H1 (cell line): ENCODE results near the gene ITPK1. TPM values are rescaled to one million over a fixed set of nuclear protein-coding genes. Genes with fewer than 3 reads are reported as not detected.

Source experiments
- ASH2L ChIP-seq: fragments of 200-600, 300-600 bp; sonication (generic); IDR thresholded peaks from one replicate; pipeline ENCODE4 v1.7.1; 2017; ENCODE audit warnings: low read length
- CBX5 ChIP-seq: fragments of 300-800, 300-1000 bp; sonication (generic); IDR thresholded peaks from 2 replicates; pipeline ENCODE4 v1.7.1; 2016; ENCODE audit warnings: antibody characterized with exemption, low read length, low read depth
- CEBPB ChIP-seq: IDR thresholded peaks from 2 replicates; pipeline ENCODE4 v1.6.1; 2012; ENCODE audit warnings: low read depth, low read length
- CHD2 ChIP-seq: IDR thresholded peaks from 2 replicates; pipeline ENCODE4 v1.6.1; 2012; ENCODE audit warnings: low read length, improper control_type of control experiment
- EGR1 ChIP-seq: IDR thresholded peaks from 2 replicates; pipeline ENCODE4 v1.6.1; 2011; ENCODE audit warnings: low read depth, low read length, borderline replicate concordance
- EP300 ChIP-seq, 2 experiments: IDR thresholded peaks; 1 replicate in 1 of 2; 2 replicates in 1 of 2; pipeline ENCODE4 v1.6.1; 2011 to 2012; ENCODE audit warnings: low read depth in 2 of 2, low read length in 2 of 2, mild to moderate bottlenecking in 2 of 2, borderline replicate concordance in 1 of 2, inconsistent platforms in 1 of 2, moderate library complexity in 1 of 2
- FOSL1 ChIP-seq: IDR thresholded peaks from 2 replicates; pipeline ENCODE4 v1.6.1; 2011; ENCODE audit warnings: mild to moderate bottlenecking, low read depth, low read length, moderate library complexity; ENCODE audit not compliant: insufficient read depth
- POLR2A ChIP-seq, 2 experiments: IDR thresholded peaks; 1 replicate in 1 of 2; 2 replicates in 1 of 2; pipeline ENCODE4 v1.6.1; 2011; ENCODE audit warnings: low read depth in 2 of 2, low read length in 2 of 2, mild to moderate bottlenecking in 2 of 2; ENCODE audit errors: control extremely low read depth in 1 of 2
- RFX5 ChIP-seq: IDR thresholded peaks from 2 replicates; pipeline ENCODE4 v1.6.1; 2011; ENCODE audit warnings: low read depth, low read length, improper control_type of control experiment, borderline replicate concordance
- SRF ChIP-seq: IDR thresholded peaks from 2 replicates; pipeline ENCODE4 v1.6.1; 2011; ENCODE audit warnings: mild to moderate bottlenecking, low read depth, low read length, moderate library complexity
- SUZ12 ChIP-seq: fragments of 200-600 bp; sonication (generic); IDR thresholded peaks from 2 replicates; pipeline ENCODE4 v1.6.1; 2012; ENCODE audit warnings: mild to moderate bottlenecking, inconsistent platforms, low read length, moderate library complexity, mixed read lengths
- polyA plus RNA-seq, 7 experiments: library from polyadenylated mRNA; depleted of rRNA in 3 of 7; stranded (reverse) in 5 of 7; unstranded in 2 of 7; fragments of >200 nt in 5 of 7; fragments of 200-250 nt in 2 of 7; gene quantifications; 1 replicate in 5 of 7; 2 replicates in 1 of 7; 4 replicates in 1 of 7; pipeline versions ENCODE4 v1.2.1 to v1.2.3, GENCODE V29; 2011 to 2013; ENCODE audit warnings: missing spikeins in 2 of 7, mixed read lengths in 2 of 7
- total RNA-seq: library from RNA; stranded (reverse); fragmentation: NEBNext Ultra II Directional; extraction: Animal tissue kit (Norgen Biotek cat#: 25700); gene quantifications from 2 replicates; pipeline ENCODE4 v1.2.1, GENCODE V29; 2021
- TF ChIP-seq, protein P1 (sequence below): fragments of 300-600 bp; sonication (generic); IDR thresholded peaks from 2 replicates; pipeline ENCODE4 v1.7.1; 2012; ENCODE audit warnings: low read length, moderate library complexity, mild to moderate bottlenecking, inconsistent platforms; ENCODE audit not compliant: insufficient replicate concordance

Gene ITPK1
- total and polyA plus RNA-seq, 2 of the 8 experiments (the other 6 are each of a cell fraction or from before 2014, with no cell fraction given), result 108 to 143 TPM

- TF ChIP-seq, protein P1, sequence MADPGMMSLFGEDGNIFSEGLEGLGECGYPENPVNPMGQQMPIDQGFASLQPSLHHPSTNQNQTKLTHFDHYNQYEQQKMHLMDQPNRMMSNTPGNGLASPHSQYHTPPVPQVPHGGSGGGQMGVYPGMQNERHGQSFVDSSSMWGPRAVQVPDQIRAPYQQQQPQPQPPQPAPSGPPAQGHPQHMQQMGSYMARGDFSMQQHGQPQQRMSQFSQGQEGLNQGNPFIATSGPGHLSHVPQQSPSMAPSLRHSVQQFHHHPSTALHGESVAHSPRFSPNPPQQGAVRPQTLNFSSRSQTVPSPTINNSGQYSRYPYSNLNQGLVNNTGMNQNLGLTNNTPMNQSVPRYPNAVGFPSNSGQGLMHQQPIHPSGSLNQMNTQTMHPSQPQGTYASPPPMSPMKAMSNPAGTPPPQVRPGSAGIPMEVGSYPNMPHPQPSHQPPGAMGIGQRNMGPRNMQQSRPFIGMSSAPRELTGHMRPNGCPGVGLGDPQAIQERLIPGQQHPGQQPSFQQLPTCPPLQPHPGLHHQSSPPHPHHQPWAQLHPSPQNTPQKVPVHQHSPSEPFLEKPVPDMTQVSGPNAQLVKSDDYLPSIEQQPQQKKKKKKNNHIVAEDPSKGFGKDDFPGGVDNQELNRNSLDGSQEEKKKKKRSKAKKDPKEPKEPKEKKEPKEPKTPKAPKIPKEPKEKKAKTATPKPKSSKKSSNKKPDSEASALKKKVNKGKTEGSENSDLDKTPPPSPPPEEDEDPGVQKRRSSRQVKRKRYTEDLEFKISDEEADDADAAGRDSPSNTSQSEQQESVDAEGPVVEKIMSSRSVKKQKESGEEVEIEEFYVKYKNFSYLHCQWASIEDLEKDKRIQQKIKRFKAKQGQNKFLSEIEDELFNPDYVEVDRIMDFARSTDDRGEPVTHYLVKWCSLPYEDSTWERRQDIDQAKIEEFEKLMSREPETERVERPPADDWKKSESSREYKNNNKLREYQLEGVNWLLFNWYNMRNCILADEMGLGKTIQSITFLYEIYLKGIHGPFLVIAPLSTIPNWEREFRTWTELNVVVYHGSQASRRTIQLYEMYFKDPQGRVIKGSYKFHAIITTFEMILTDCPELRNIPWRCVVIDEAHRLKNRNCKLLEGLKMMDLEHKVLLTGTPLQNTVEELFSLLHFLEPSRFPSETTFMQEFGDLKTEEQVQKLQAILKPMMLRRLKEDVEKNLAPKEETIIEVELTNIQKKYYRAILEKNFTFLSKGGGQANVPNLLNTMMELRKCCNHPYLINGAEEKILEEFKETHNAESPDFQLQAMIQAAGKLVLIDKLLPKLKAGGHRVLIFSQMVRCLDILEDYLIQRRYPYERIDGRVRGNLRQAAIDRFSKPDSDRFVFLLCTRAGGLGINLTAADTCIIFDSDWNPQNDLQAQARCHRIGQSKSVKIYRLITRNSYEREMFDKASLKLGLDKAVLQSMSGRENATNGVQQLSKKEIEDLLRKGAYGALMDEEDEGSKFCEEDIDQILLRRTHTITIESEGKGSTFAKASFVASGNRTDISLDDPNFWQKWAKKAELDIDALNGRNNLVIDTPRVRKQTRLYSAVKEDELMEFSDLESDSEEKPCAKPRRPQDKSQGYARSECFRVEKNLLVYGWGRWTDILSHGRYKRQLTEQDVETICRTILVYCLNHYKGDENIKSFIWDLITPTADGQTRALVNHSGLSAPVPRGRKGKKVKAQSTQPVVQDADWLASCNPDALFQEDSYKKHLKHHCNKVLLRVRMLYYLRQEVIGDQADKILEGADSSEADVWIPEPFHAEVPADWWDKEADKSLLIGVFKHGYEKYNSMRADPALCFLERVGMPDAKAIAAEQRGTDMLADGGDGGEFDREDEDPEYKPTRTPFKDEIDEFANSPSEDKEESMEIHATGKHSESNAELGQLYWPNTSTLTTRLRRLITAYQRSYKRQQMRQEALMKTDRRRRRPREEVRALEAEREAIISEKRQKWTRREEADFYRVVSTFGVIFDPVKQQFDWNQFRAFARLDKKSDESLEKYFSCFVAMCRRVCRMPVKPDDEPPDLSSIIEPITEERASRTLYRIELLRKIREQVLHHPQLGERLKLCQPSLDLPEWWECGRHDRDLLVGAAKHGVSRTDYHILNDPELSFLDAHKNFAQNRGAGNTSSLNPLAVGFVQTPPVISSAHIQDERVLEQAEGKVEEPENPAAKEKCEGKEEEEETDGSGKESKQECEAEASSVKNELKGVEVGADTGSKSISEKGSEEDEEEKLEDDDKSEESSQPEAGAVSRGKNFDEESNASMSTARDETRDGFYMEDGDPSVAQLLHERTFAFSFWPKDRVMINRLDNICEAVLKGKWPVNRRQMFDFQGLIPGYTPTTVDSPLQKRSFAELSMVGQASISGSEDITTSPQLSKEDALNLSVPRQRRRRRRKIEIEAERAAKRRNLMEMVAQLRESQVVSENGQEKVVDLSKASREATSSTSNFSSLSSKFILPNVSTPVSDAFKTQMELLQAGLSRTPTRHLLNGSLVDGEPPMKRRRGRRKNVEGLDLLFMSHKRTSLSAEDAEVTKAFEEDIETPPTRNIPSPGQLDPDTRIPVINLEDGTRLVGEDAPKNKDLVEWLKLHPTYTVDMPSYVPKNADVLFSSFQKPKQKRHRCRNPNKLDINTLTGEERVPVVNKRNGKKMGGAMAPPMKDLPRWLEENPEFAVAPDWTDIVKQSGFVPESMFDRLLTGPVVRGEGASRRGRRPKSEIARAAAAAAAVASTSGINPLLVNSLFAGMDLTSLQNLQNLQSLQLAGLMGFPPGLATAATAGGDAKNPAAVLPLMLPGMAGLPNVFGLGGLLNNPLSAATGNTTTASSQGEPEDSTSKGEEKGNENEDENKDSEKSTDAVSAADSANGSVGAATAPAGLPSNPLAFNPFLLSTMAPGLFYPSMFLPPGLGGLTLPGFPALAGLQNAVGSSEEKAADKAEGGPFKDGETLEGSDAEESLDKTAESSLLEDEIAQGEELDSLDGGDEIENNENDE, result no peak
- TF ChIP-seq ASH2L, result no peak
- TF ChIP-seq POLR2A (IDR thresholded peaks at IDR 0.05; ENCODE audit: control extremely low read depth in 1 of 2, low read depth in 2 of 2, low read length in 2 of 2), result no peak
- no peak for TF ChIP-seq SRF
- no peak for TF ChIP-seq EGR1
- TF ChIP-seq EP300 (IDR thresholded peaks at IDR 0.05; ENCODE audit: borderline replicate concordance in 1 of 2, low read depth in 2 of 2, low read length in 2 of 2), result no peak
- TF ChIP-seq SUZ12, result no peak
- TF ChIP-seq CEBPB, result no peak
- no peak for TF ChIP-seq CBX5
- TF ChIP-seq RFX5, result no peak
- no peak for TF ChIP-seq FOSL1
- TF ChIP-seq CHD2, result no peak
Measured at GRCh38 chr14:93156693-93157369, 41.1 kb upstream of the ITPK1 start (continued).
